Right kidney (tissue), 1 donor: ENCODE measurements around the gene CCNT2.
"Not testable (repeated sequence)": the region's sequence is repeated elsewhere in the genome, so short reads cannot be mapped to it uniquely, and the experiment has no call there.

Experiments used
- DNase-seq: peaks from one replicate; pipeline ENCODE4 v3.0.0-alpha.2; 2016

The CCNT2 gene

DNA sequence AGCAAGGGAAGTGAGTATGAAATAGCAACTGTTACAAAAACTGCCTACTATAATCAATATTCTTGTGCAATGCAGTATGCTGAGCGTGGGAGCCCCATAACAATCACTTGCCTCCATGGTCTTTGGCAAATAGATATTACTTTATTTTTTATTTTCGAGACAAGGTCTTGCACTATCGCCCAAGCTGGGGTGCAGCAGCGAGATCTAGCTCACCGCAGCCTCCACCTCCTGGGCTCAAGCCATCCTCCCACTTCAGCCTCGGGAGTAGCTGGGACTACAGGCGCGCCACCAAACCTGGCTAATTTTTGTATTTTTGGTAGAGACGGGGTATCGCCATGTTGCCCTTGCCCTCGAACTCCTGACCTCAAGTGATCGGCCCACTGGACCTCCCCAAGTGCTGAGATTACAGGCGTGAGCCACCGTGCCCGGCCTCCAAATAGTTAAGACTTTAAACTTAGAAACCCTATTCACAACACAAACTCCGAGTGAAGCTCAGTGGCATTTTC, 1.2 kb upstream of the CCNT2 start:
- DNase-seq, result no peak

DNA sequence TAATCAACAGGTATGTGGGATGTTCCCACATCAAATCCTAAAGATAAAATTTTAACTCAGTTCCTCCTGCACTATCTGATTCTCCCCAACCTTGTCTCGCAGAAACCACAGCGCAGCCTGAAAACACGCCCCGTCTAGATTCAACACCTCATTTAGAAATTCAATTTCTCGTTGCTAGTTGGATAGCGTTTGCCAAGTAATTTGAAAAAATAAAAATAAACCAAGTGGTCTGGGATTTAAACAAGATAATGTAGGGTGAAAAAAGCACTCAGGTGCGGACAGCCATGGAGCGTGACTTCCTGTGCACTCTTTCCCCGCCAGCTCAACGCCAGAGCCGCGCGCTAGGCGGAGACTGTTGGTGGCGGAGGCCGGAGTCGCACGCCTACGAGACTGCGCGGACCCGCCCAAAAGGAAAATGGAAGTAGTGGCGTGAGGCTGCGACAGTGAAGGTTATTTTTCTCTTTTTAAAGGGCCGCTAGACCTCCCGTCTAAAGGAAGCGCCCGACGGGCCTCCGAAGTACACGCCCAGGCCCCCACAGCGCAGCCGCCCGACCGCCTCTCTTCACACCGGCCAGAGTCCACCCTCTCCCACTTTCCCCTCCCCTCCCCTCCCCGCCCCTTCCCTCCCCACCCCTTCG, 615 bp upstream of the CCNT2 start:
- peak; percentile 96 for DNase-seq

DNA sequence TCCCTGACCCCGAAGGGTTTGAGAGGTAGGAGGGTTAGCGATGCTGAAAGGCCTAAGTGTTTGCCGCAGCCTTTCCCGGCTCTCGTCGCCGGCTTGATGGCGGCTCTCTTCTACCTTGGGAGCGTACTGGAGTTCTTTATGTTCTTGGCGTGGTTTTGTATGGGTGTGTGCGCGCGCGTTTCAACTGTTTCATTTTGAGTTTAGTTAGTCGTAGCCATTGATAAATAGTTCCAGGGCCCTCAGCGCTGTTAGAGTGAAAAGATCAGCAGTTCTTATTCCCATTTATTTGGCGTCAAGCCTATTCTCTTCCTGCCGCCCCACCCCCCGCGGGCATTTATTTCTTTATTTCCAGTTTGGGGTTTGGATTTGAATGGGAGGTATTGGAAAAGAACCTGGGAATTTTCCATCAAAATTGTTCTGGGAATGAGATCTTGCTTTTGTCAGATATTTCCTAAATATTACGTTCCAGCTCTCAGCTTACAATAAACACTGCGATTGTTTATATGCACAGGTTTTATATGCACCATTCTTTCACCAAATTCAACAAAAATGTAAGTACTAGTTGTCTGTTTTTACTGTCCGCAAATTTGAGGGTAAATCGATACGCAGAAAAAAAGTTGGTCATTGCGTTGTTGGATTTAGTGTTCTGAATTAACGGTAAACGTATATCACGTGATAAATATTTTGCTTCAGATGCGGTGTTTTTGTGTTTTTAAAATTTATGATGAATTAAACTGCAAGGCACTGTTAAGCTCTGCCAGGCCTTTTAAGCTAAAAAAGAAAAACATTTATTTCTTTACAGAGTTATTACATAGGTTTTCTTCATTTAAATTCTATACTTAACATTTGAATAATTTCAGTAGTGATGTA, 954 bp downstream of the CCNT2 start:
- no peak for DNase-seq

DNA sequence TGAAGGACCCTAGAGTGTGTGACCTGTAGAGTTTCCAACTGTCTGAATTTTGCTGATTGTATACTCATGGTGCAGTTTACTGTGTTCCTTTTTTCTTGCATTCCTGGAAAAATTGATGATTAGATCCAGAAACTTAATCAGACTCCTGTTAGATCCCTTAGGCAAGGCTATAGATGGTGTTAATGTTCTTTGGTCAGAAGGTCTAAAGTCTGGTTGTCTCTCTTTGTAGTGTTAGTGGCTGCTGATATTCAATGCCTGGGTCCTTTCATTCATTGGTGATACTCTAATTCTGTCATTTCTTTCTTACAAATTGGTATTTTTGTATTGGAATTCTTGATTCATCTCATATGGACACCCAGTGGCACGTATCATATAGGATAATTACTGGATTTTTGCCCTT, 6.3 kb downstream of the CCNT2 start:
- no peak for DNase-seq

DNA sequence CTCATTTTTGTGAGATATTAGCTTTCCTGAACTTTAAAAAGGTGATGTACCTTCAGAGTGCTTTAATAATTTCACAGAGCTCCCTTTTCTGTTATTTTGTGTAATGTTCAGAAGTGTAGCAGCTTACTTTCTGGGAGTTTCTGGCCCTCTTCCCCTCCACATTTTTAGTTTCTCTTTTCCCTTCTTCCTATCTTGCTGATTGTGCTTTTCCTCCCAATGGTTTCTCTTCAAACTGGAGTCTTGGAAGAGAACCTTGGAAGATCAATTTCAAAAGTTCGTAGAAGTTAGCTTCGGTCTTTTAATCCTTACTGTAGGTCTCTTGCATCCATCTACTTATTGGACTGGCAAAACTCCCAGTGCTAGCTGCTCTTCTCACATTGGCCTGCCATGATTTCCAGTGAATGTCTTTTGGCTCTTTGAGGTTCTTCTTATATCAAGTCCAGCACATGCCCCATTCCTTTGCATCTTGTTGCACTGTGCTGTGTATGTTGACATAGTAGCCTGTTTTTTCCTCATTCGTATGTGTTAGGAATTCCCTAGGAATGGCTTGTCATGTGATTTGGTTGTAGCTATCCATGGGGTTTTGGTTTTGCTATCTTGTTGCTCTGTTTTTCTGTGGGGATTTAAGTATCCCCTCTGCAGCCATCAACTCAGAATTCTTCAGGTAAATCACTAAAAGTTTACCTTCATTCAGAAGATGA, 7.8 kb downstream of the CCNT2 start:
- DNase-seq, result no peak

DNA sequence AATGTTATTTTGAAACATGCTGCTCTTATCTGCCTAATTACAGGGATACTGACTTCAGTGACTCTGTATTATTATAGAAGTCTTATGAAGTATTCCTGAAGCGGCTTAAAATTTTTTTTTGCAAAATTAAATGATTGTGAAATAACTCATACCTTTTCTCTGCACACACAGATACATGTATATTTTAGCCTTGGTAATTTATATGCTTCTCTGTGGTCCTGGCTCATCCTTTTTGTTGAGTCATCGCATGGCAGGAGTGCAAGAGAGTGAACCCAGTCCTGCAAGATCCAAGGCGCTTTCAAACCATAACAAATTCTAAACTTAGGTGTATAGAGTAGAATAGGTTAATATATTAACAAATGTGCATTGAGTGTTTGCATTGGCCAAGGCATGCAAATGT, 8.6 kb downstream of the CCNT2 start:
- DNase-seq, result no peak

DNA sequence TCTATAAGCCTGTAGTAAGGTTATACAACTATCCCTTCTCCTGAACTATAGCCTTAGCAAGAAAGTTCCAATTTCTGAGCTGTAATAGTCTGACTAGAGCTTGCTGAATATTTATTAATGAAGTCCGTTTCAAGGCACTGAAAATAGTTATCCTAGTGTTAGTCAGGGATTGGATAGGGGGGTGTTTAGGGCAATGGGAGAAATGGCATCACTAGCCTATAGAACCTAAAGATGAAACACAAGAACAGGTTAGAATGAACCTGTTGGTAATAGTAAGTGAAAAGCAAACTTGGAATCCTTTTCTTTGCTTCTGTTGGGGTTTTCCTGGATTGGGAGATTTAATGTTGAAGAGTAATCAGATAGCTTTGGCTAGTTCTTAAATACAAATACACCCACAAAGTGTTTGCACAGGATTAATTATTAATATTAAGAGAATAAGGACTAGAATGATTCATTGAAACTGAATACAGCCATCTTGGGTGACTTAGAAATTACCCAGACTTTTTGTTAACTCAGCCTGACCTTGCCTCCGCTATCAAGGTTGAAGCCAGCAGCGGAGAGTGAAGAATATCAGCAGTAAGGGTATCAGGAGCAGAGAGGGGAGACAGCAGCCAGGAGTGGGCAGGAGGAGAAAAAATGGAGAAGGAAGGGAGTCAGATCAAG, 14.4 kb downstream of the CCNT2 start:
- DNase-seq, result no peak

DNA sequence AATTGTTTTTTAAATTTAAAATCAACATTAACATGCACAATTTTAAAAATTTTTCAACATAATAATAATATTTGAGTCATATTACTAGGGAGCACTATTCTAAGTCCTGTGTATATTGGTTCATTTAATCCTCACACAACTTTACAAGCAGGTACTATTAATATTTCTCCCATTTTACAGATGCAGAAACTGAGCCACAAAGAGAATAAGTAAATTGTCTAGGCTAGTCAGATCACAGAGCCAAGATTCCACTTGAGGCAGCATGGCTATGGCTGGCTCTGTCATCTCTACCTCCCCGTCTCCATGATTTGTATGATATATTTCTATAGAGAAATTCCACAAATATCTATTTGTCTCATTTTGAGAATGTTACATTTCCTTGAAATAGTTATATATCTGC, 15.1 kb downstream of the CCNT2 start:
- DNase-seq, result no peak

DNA sequence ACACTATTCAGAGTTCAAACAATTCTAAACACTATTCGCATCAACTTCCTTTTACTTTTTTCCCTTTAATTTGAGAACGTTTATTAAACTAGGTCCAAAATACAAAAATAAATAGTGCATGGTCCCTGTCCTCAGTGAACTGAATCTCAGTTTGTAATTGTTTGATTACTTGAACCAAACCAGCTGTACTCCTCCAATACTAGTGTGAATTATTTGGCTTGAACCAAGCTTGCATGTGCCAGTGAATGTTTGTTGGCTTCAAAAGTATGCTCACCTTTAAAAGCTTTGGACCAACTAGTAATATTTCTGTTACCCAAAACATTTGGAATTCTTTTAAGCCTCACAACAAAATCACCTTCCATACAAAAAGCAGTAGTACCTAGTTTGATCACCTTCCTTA, 15.5 kb downstream of the CCNT2 start:
- DNase-seq, result no peak

DNA sequence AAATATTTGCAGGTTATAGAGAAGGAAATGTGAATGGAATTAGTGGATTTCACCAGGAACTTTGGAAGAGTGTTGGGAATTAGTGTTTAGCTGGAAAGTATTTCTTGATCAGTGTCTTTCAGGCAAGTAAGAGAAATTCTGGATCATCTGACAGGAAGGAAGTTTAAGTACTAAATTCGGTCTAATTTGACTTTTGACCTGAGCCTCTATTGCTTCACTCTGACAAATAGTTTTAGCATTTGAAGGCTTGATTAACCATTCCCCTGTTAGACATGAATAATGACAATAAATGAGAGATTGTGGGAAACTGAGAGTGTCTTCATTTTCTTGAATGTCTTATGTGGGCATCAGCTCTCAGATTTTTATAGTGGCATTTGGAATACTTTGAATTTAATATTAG, 16.0 kb downstream of the CCNT2 start:
- no peak for DNase-seq

DNA sequence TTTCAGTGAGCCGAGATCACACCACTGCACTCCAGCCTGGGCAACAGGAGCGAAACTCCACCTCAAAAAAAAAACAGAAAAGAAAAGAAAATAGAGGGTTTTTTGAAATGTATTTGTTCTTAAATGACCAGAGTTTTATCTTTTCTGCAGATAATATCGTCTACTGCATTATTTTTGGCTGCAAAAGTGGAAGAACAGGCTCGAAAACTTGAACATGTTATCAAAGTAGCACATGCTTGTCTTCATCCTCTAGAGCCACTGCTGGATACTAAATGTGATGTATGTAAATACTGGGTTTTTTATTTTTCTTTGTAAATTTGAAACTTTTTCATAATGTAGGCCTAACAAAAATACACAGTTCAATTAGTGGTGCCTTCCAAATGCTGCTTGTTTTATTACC, 18.1 kb downstream of the CCNT2 start:
- no peak for DNase-seq

DNA sequence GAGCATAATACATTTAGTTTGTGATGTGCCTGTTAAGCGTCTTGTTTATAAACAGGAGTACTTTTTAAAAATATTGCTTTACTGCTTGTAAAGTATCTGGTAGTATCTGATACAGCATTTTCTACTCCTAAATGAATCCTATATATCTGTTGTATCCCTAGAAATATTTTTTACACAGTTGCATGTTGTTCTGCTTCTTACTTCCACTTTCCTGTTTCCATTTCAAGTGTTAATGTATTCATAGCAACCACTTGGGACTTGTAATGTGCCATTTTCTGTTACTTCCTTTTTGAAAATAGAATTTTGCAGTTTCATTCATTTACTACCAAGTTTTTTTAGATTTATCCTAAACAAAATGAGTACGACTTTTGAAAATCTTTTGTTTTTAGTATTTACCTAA, 24.9 kb downstream of the CCNT2 start:
- DNase-seq, result no peak

DNA sequence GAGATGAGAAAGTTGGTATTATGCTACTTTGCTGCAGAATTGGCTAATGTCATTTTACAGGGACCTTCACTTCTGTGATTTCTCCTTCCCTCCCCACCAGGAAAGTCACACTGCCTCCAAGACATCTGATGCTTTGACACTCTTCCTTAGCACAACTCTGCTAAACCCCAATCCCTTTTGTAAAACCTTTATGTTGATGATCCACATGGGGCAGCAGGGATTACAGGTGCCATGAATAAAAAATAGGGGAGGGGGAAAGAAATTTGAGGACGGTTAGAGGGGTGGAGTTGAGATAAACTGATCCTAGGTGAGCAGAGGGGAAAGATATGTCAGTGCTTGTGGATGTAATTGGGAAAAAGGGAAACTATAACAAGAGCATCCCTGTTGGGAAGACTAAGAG, 26.4 kb downstream of the CCNT2 start:
- DNase-seq, result no peak

DNA sequence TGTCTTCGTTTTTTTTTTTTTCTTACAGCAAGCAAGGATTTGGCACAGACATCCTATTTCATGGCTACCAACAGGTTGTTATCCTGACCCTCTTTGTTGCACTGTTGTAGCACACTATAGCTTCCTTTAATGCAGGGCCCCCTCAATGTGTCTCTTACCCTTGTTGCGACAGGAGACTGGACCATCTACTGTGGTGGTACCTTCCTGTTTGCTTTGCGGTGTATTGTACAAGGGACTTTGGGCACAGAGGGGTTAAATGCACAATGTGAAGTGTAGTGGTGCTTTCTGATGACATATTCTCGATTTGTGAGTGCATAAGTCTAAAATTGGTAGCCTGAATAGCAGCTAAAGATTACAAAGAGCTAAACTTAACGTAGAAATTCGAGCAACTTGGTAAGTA, 27.5 kb downstream of the CCNT2 start:
- DNase-seq, result no peak

DNA sequence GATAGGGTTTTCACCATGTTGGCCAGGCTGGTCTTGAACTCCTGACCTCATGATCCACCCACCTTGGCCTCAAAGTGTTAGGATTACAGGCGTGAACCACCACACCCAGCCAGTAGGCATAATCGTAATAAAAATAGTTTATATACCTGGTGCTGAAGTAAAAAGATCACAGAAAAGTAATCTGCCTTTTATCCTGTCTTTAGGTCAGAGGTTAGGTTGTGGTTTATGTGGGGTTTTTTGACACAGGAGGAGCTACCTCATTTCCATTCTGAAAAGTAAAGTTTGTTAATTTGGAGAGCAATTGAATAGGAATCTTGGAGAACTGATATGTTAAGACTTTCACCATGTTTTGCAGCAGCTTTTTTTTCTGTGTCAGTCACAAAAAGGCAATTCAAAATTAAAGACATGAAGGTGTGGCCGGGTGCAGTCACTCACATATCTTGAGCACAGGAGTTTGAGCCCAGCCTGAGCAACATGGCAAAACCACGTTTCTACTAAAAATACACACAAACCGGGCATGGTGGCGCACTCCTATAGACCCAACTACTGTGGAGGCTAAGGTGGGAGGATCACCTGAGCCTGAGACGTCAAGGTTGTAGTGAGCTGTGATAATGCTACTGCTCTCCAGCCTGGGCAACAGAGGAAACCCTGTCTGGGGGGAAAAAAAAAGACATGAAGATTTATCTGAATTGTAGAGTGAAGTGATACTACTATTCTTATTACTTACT, 31.5 kb downstream of the CCNT2 start:
- no peak for DNase-seq

DNA sequence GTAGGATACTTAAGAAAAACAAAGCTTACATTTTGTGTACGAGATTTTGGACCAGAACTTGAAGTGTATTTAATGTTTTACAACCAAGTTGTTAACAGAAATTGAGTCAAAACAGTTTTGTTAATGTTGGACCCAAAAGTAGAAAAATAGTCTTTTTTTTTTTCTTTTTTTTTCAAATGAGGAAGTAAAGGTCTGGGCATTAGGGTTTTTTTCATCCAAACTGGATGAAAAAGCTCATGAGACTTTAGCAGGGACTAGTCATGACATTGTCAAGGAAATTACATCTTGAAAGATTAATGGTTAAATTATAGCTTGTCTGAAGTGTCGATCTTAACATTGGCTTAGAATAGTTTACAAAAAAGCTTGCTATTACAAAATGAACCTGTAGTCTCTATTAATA, 32.3 kb downstream of the CCNT2 start:
- DNase-seq, result no peak

DNA sequence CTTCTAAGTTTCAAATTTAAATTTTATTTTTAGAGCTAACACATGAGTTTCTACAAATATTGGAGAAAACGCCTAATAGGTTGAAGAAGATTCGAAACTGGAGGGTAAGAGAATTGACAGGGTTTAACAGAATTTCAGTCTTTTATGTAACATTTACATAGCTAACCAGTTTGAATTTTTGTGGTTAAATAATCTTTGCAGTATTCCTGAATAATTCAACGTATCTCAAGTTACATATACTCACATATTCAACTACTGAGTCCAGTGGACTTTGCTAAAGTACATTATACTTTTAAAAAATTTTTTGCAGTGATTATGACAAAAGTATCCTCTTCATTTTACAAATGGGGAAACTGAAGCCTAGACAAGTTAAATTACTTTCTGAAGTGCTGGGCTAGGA, 34.0 kb downstream of the CCNT2 start:
- no peak for DNase-seq

DNA sequence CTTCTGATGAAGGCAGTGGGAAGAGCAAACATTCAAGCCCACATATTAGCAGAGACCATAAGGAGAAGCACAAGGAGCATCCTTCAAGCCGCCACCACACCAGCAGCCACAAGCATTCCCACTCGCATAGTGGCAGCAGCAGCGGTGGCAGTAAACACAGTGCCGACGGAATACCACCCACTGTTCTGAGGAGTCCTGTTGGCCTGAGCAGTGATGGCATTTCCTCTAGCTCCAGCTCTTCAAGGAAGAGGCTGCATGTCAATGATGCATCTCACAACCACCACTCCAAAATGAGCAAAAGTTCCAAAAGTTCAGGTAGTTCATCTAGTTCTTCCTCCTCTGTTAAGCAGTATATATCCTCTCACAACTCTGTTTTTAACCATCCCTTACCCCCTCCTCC, 35.4 kb downstream of the CCNT2 start:
- no peak for DNase-seq

DNA sequence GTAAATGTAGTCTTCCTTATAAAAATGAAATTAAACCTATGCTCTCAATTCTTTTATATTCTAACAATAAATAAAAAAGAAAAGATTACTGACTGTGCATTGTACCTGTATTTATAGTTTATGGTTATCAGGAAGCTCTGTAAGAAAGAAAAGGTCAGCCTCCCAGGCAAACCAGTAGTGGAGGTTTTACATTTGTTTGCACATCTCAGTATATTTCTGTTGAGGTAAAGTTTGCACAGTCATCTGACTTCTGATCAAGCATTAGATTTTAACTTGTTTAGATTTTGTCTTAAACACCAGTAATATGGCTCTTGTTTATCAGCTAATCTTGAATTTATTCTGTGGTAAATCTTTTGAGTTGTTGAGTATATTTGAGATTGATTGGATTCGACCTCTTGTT, 37.1 kb downstream of the CCNT2 start:
- DNase-seq, result no peak

DNA sequence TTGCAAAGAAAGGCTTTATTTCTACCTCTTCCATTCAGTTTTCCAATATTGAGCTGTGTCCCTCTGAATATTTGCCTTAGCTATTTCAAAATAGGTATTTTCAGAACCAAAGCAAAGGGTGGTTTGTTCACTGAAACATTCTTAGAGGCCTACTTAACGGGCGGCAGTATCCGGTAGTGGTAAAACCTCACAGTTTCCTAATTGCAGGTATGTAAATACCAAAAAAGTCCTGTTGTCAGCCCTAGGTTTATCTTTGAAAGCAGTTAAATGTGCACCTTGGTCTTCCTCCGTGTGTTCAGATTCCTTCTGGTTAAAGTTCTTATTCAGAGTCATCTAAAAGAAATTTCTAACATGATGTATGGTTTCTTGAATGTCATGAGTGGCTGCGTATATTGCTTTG, 38.9 kb downstream of the CCNT2 start:
- no peak for DNase-seq

DNA sequence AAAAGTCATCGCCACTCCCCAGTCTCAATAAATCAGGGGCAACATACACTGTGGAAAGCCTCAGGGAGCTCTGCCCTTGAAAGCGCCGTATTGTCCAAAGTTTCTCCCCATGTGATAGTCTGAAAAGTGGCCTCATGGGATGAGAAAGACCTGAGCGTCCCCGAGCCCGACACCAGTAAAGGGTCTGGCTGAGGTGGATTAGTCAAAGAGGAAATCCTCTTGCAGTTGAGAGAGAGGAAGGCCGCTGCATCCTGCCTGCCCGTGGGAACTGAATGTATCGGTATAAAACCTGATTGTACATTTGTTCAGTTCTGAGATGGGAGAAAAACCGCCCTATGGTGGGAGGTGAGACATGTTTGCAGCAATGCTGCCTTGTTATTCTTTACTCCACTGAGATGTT, 48.5 kb downstream of the CCNT2 start:
- not testable (repeated sequence) for DNase-seq
